ENCODE data around the gene CSPG4. TPM values are rescaled to one million over a fixed set of nuclear protein-coding genes. Genes with fewer than 3 reads are reported as not detected.
"Not testable (repeated sequence)": the region's sequence is repeated elsewhere in the genome, so short reads cannot be mapped to it uniquely, and the experiment has no call there.

CSPG4 gene
- total and polyA plus RNA-seq, 2 of the 8 experiments (the other 6 are each of a cell fraction or from before 2014, with no cell fraction given), result 1.4 to 3.0 TPM

DNA sequence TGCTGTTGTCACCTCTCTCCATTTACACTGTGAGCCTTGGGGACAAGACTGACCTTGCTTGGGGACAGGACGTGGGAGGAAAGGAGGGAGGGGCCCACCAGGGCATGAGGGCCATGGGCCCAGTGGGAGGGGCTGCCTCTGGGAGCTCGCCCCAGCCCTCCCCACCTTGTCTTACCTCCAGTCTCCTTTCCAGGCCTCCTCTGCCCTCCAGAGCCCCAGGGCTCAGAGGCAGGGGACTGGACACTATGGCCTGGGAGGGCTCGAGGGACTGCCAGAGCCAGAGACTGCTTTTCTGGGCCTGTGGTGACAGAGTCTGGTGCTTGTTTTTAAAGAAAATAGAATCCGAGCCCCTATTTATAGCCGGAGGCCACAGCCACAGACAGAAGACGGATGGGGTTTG lies 10.2 kb downstream of the CSPG4 start (continued):
- TF ChIP-seq NRF1 (IDR thresholded peaks at IDR 0.05; ENCODE audit: low read depth, low read length) (no peak), EP300 (IDR thresholded peaks at IDR 0.05; ENCODE audit: borderline replicate concordance in 1 of 2, low read depth in 2 of 2, low read length in 2 of 2) (no peak), KDM1A (IDR thresholded peaks at IDR 0.05; ENCODE audit: borderline replicate concordance, low read length) (no peak)

DNA sequence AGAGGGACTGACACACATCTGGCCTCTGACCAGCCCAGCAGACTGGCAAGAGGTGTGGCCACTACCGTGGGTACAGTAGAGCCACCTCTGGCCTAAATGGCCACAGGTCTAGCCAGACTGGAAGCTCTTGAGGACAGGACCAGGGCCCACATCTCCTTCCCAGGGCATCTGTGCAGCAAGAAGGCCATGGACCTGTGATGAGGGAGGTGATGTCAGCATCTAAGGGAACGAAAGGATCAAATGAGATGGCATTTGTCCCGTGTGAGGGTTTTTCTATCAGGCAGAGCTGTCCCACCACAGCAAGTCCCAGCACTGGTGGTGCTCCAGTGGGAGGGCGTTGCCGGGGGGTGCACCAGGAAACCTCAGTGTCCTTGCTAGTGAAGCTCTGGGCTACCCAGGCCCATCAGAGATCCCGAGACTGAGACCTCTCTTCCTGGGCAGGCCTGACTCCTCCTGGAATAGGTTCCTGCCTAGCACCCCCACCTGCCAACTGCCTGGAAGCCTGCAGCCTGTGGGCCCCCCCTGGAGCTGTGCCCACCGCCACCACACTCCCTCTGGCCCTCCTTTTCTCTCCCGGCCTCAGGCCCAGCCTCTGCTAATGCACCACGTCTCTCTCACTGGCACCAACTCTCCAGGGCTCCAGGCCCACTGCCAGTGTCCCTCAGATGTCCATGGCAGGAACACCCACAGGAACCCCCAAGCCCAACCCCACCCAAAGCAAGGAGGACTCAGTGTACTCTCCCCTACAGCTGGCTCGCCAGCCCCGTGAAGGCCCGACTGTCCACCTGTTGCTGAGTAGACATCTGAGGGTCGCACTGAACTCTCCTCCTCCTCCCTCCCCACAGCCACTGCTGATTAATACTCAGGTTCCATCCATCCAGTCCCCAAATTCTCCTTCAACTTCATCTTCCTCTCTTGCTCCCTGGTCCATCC lies 11.3 kb downstream of the CSPG4 start:
- 88% methylated on average over 9 of the region's 13 CpGs; no CpG with 5 or more reads in 1 of the 2 experiments for WGBS, 2 experiments (ENCODE audit: extremely low coverage in 1 of 2, insufficient coverage in 1 of 2, insufficient read length in 1 of 2, insufficient replicate concordance in 2 of 2, low coverage in 1 of 2, low lambda C conversion rate in 2 of 2, missing lambda C conversion rate in 1 of 2)
- FAIRE-seq; H3K4me3 ChIP-seq (ENCODE audit: extremely low read depth in 1 of 4, insufficient read depth in 2 of 4, low read depth in 3 of 4, low read length in 4 of 4); H3K4ac ChIP-seq (replicated peaks; ENCODE audit: insufficient read length, low read depth, low read length); POLR2A ChIA-PET (ENCODE audit: partially characterized antibody); H3K27ac ChIP-seq (ENCODE audit: low read depth, low read length); H3K36me3 ChIP-seq (ENCODE audit: control insufficient read depth in 2 of 4, insufficient read depth in 4 of 4, low read length in 3 of 4); H3K23me2 ChIP-seq (ENCODE audit: low read depth, low read length); DNase-seq (ENCODE audit: low read depth in 1 of 2, low spot score in 2 of 2); H3K56ac ChIP-seq (replicated peaks; ENCODE audit: insufficient read length, low read depth, low read length); H2BK20ac ChIP-seq (ENCODE audit: low read length); H4K20me1 ChIP-seq (replicated peaks in 1 of 2; ENCODE audit: control insufficient read depth in 1 of 2, insufficient read depth in 2 of 2, low read length in 2 of 2); H3K9me3 ChIP-seq (ENCODE audit: insufficient read depth in 2 of 2, low read depth in 1 of 2, low read length in 1 of 2); H2BK15ac ChIP-seq (ENCODE audit: low read length); H4K91ac ChIP-seq (replicated peaks; ENCODE audit: insufficient read length, low read length); H3K79me2 ChIP-seq (ENCODE audit: control insufficient read depth in 1 of 2, insufficient read depth in 2 of 2, low read length in 2 of 2); H3K4me2 ChIP-seq (ENCODE audit: insufficient read depth in 1 of 2, low read depth in 2 of 2, low read length in 2 of 2); H4K8ac ChIP-seq (ENCODE audit: extremely low read depth, insufficient read depth, low read length); H3K79me1 ChIP-seq (ENCODE audit: low read depth, low read length); H3K27me3 ChIP-seq (replicated peaks in 1 of 4; ENCODE audit: control insufficient read depth in 3 of 4, extremely low read depth in 1 of 4, insufficient read depth in 3 of 4, low read length in 3 of 4); H2BK120ac ChIP-seq (replicated peaks; ENCODE audit: low read depth, low read length); H3K23ac ChIP-seq (ENCODE audit: insufficient read length); H4K5ac ChIP-seq (ENCODE audit: insufficient read length, low read depth, low read length); H3K14ac ChIP-seq (ENCODE audit: insufficient read length); H3K4me1 ChIP-seq (replicated peaks in 1 of 4; ENCODE audit: control insufficient read depth in 3 of 4, insufficient read depth in 4 of 4, low read length in 3 of 4); H3K18ac ChIP-seq (ENCODE audit: extremely low read depth, low read length); H2BK5ac ChIP-seq (ENCODE audit: low read depth, low read length); H3K9ac ChIP-seq (replicated peaks in 1 of 4; ENCODE audit: extremely low read depth in 1 of 4, low read depth in 3 of 4, low read length in 3 of 4); H2AK5ac ChIP-seq (ENCODE audit: low read depth, low read length); H2BK12ac ChIP-seq (ENCODE audit: low read depth, low read length); H2AFZ ChIP-seq (ENCODE audit: low read length): not testable (repeated sequence)
- CTCF ChIA-PET (ENCODE audit: partially characterized antibody), result interaction anchor here (1.0 kb wide), 1 partner anchor 16 kb away, joined by 4 read pairs; no protein-coding TSS in a partner anchor

All from H1 (cell line).